ENCODE data around the gene CFI. TPM values are rescaled to one million over a fixed set of nuclear protein-coding genes. Genes with fewer than 3 reads are reported as not detected.
"Not testable (repeated sequence)": the region's sequence is repeated elsewhere in the genome, so short reads cannot be mapped to it uniquely, and the experiment has no call there.

The CFI gene
- total and polyA plus RNA-seq, 2 experiments from 2014 or later, result 112 to 163 TPM

DNA sequence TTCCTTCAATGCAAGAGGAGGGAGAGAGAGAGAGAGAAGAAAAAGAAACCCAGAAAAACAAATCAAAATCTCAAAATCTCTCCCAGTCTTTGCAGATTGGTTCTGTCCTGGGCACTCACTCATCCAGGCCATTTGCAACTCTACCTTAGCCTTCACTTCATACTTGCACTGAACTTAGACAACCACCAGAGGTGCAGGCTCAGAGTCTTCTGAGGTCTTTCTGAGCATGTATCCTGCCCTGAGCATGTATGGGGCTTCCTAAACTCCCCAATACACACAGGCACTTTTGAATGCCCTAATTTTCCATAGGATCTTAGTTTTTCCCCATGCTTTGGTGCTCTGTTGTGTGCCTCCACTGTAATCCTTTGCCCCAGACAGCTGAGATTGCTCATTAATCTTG lies 2.9 kb downstream of the CFI start:
- no peak for DNase-seq (ENCODE audit: low spot score)
- H3K4me1 ChIP-seq (ENCODE audit: insufficient read depth), result no peaks in the 10 kb centered on the region
- peaks cover 35% of the 10 kb centered on the region for H3K79me2 ChIP-seq
- no peaks in the 10 kb centered on the region for H3K9me2 ChIP-seq (replicated peaks; ENCODE audit: insufficient read depth)
- H4K20me1 ChIP-seq (ENCODE audit: insufficient read depth, poor library complexity, severe bottlenecking), result no peaks in the 10 kb centered on the region
- peaks cover 6% of the 10 kb centered on the region for H3K9me3 ChIP-seq (ENCODE audit: low read depth)
- H3K4me3 ChIP-seq, result no peak overlapping the region
- peak overlapping the region; percentile 30 for H3K4me2 ChIP-seq
- TF ChIP-seq EZH2phosphoT487 (IDR thresholded peaks at IDR 0.05; ENCODE audit: low read depth, severe bottlenecking, unreplicated experiment), result no peak
- no peak overlapping the region for H3K27ac ChIP-seq
- no peak overlapping the region for H2AFZ ChIP-seq
- no peaks in the 10 kb centered on the region for H3K36me3 ChIP-seq (replicated peaks; ENCODE audit: insufficient read depth, low read depth)
- no peaks in the 10 kb centered on the region for H3K27me3 ChIP-seq

DNA sequence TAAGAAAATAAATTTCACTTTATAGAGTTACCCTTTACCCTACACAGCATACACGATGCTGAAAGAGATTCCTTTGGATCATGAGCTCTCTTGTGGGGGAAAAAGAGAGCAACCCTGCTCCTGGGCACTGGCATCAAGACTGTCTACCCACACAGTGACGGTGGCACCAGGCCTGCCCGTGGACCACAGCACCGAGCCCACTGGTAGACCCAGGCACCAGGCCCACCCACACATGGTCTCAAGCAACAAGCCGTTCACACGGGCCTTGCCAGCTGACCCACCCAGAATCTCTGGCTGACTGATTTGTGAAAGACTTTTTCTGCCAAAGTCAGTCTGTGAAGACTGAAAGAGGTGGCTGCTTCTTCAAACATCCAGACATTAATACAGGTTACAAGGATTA lies 6.7 kb downstream of the CFI start:
- Histone ChIP-seq H3K27ac (no peak overlapping the region), H3K9me2 (replicated peaks; ENCODE audit: insufficient read depth) (no peaks in the 10 kb centered on the region), H4K20me1 (ENCODE audit: insufficient read depth, poor library complexity, severe bottlenecking) (no peaks in the 10 kb centered on the region), H2AFZ (no peak overlapping the region), H3K36me3 (replicated peaks; ENCODE audit: insufficient read depth, low read depth) (no peaks in the 10 kb centered on the region), H3K4me1 (ENCODE audit: insufficient read depth) (no peaks in the 10 kb centered on the region), H3K4me2 (no peak overlapping the region), H3K9me3 (ENCODE audit: low read depth) (peaks cover 10% of the 10 kb centered on the region), H3K27me3 (no peaks in the 10 kb centered on the region), H3K4me3 (no peak overlapping the region), H3K79me2 (peaks cover 33% of the 10 kb centered on the region)
- WGBS (ENCODE audit: low lambda C conversion rate, missing lambda C conversion rate), result 94% methylated on average over 6 of the region's 6 CpGs
- no peak for DNase-seq (ENCODE audit: low spot score)
- TF ChIP-seq EZH2 (IDR thresholded peaks at IDR 0.05; ENCODE audit: borderline replicate concordance) (no peak), EZH2phosphoT487 (IDR thresholded peaks at IDR 0.05; ENCODE audit: low read depth, severe bottlenecking, unreplicated experiment) (no peak)
- TF ChIP-seq, protein P1, sequence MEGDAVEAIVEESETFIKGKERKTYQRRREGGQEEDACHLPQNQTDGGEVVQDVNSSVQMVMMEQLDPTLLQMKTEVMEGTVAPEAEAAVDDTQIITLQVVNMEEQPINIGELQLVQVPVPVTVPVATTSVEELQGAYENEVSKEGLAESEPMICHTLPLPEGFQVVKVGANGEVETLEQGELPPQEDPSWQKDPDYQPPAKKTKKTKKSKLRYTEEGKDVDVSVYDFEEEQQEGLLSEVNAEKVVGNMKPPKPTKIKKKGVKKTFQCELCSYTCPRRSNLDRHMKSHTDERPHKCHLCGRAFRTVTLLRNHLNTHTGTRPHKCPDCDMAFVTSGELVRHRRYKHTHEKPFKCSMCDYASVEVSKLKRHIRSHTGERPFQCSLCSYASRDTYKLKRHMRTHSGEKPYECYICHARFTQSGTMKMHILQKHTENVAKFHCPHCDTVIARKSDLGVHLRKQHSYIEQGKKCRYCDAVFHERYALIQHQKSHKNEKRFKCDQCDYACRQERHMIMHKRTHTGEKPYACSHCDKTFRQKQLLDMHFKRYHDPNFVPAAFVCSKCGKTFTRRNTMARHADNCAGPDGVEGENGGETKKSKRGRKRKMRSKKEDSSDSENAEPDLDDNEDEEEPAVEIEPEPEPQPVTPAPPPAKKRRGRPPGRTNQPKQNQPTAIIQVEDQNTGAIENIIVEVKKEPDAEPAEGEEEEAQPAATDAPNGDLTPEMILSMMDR (IDR thresholded peaks at IDR 0.05; ENCODE audit: poor library complexity), result no peak

DNA sequence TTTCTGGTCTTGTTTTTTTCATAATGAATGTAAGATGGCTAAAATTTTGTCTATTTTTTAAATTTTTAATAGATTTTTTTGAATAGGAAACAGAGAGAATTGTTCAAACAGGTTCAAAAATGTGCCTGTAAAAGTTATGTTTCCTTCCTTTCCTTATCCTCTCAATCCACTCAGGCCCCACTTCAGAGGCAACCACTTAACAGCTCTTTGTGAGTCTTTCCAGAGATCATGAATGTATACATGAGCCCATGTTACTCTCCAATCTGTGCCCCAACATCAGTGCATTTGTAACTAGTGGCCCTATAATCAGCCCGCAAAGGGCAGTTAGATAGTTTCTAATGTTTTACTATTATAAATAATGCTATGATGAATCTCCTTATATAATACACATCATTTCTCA lies 14.0 kb downstream of the CFI start:
- H3K79me2 ChIP-seq, result no peaks in the 10 kb centered on the region
- WGBS (ENCODE audit: low lambda C conversion rate, missing lambda C conversion rate), result 89% methylated on average over 1 of the region's 1 CpG
- H3K36me3 ChIP-seq (replicated peaks; ENCODE audit: insufficient read depth, low read depth), result no peaks in the 10 kb centered on the region

DNA sequence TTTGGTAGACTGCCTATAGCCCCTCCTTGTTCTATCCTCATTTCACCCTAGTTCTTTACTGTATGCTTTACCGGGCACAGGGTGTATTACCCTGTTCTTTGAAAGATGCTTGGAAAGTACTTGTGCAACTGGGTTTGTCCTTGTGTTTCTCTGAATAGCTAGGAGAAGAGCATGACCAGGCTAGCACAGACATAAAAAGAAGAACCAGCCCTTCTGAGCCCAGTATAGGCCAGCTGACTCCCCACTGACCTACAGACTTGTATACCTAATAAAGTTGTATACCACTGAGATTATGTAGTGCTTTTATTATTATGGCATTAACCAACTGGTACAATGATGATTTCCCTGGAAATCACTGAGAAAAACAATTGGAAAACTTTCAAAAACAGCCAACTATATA lies 15.0 kb downstream of the CFI start:
- Histone ChIP-seq H4K20me1 (ENCODE audit: insufficient read depth, poor library complexity, severe bottlenecking) (no peaks in the 10 kb centered on the region), H3K4me1 (ENCODE audit: insufficient read depth) (no peaks in the 10 kb centered on the region), H3K9me3 (ENCODE audit: low read depth) (no peaks in the 10 kb centered on the region), H3K4me2 (no peak overlapping the region), H3K36me3 (replicated peaks; ENCODE audit: insufficient read depth, low read depth) (no peaks in the 10 kb centered on the region), H3K9me2 (replicated peaks; ENCODE audit: insufficient read depth) (no peaks in the 10 kb centered on the region), H3K27me3 (no peaks in the 10 kb centered on the region), H3K79me2 (no peaks in the 10 kb centered on the region), H3K4me3 (no peak overlapping the region), H2AFZ (no peak overlapping the region), H3K27ac (no peak overlapping the region)
- 95% methylated on average over 1 of the region's 1 CpG for WGBS (ENCODE audit: low lambda C conversion rate, missing lambda C conversion rate)
- DNase-seq (ENCODE audit: low spot score), result no peak
- TF ChIP-seq EZH2phosphoT487 (IDR thresholded peaks at IDR 0.05; ENCODE audit: low read depth, severe bottlenecking, unreplicated experiment) (no peak), EZH2 (IDR thresholded peaks at IDR 0.05; ENCODE audit: borderline replicate concordance) (no peak)
- TF ChIP-seq, protein P1 (IDR thresholded peaks at IDR 0.05; ENCODE audit: poor library complexity), result no peak

More for the DNA sequence above, 14.0 kb downstream of the CFI start:
- no peaks in the 10 kb centered on the region for H3K9me2 ChIP-seq (replicated peaks; ENCODE audit: insufficient read depth)
- H3K9me3 ChIP-seq (ENCODE audit: low read depth), result no peaks in the 10 kb centered on the region
- no peak overlapping the region for H3K27ac ChIP-seq
- no peak overlapping the region for H3K4me2 ChIP-seq
- no peaks in the 10 kb centered on the region for H4K20me1 ChIP-seq (ENCODE audit: insufficient read depth, poor library complexity, severe bottlenecking)
- DNase-seq (ENCODE audit: low spot score), result no peak
- H3K4me1 ChIP-seq (ENCODE audit: insufficient read depth), result no peaks in the 10 kb centered on the region
- no peaks in the 10 kb centered on the region for H3K27me3 ChIP-seq
- H3K4me3 ChIP-seq, result no peak overlapping the region
- H2AFZ ChIP-seq, result no peak overlapping the region
- no peak for TF ChIP-seq EZH2phosphoT487 (IDR thresholded peaks at IDR 0.05; ENCODE audit: low read depth, severe bottlenecking, unreplicated experiment)
- TF ChIP-seq, protein P1 (IDR thresholded peaks at IDR 0.05; ENCODE audit: poor library complexity), result no peak
- TF ChIP-seq EZH2 (IDR thresholded peaks at IDR 0.05; ENCODE audit: borderline replicate concordance), result no peak

DNA sequence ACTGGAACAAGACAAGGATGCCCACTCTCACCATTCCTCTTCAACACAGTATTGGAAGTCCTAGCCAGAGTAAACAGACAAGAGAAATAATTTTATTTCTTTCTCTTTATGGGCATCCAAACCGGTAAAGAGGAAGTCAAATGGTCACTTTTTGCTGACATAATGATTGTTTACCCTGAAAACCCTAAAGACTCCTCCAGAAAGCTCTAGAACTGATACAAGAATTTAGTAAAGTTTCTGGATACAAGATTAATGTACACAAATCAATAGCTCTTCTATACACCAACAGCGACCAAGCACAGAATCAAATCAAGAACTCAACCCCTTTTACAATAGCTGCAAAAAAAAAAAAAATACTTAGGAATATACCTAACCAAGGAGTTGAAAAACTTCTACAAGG lies 19.7 kb downstream of the CFI start:
- H4K20me1 ChIP-seq (ENCODE audit: insufficient read depth, poor library complexity, severe bottlenecking); H3K9me3 ChIP-seq (ENCODE audit: low read depth); H3K79me2 ChIP-seq; H3K36me3 ChIP-seq (replicated peaks; ENCODE audit: insufficient read depth, low read depth); H3K27me3 ChIP-seq; H3K4me2 ChIP-seq; H3K4me1 ChIP-seq (ENCODE audit: insufficient read depth); H2AFZ ChIP-seq; H3K27ac ChIP-seq; DNase-seq (ENCODE audit: low spot score); H3K4me3 ChIP-seq; H3K9me2 ChIP-seq (replicated peaks; ENCODE audit: insufficient read depth): not testable (repeated sequence)
- WGBS (ENCODE audit: low lambda C conversion rate, missing lambda C conversion rate), result 98% methylated on average over 2 of the region's 2 CpGs

Measured in hepatocyte (in vitro differentiated cells).